T-helper 2 cell treated with Interferon-gamma antibody and Interleukin-4, amounts not matched to agents 5 μg/mL and 100 μg/mL, for 36 hours (primary cell): ENCODE measurements around the gene CLK2.

Source experiments
- DNase-seq: peaks from one replicate; pipeline ENCODE4 v3.0.0; 2021; ENCODE audit warnings: low spot score
- H3K27ac Mint-ChIP-seq: one replicate; pipeline ENCODE4 v1.8.0; 2021; ENCODE audit warnings: mild to moderate bottlenecking, mixed read lengths
- H3K27me3 Mint-ChIP-seq: one replicate; pipeline ENCODE4 v1.8.0; 2021; ENCODE audit warnings: low read depth, mixed read lengths
- H3K36me3 Mint-ChIP-seq: one replicate; pipeline ENCODE4 v1.8.0; 2021; ENCODE audit warnings: low read depth, mixed read lengths
- H3K4me1 Mint-ChIP-seq: one replicate; pipeline ENCODE4 v1.8.0; 2021; ENCODE audit warnings: low read depth, mixed read lengths
- H3K4me3 Mint-ChIP-seq: one replicate; pipeline ENCODE4 v1.8.0; 2022; ENCODE audit warnings: mild to moderate bottlenecking, moderate library complexity, mixed read lengths
- H3K9me3 Mint-ChIP-seq: one replicate; pipeline ENCODE4 v1.8.0; 2021; ENCODE audit warnings: mixed read lengths

CLK2 gene

GRCh38 chr1:155273343-155274245, at the start of gene CLK2:
CLK2 (minus strand) TSS chr1:155273504; CDS start chr1:155270977, 2,527 bp downstream.
- H3K4me3 Mint-ChIP-seq: peak within 1 kb of the TSS; percentile 93
- peaks cover 2% of the 10 kb centered on the region for H3K27me3 Mint-ChIP-seq
- H3K27ac Mint-ChIP-seq: peak within 1 kb of the TSS; percentile 90
- no peaks in the 10 kb centered on the region for H3K9me3 Mint-ChIP-seq
- peaks cover 31% of the 10 kb centered on the region for H3K4me1 Mint-ChIP-seq
- H3K36me3 Mint-ChIP-seq: peaks cover 35% of the 10 kb centered on the region
- peak; percentile 98 for DNase-seq

GRCh38 chr1:155322571-155322952, 49.3 kb upstream of the CLK2 start:
- H3K9me3 Mint-ChIP-seq: no peaks in the 10 kb centered on the region
- H3K27me3 Mint-ChIP-seq: no peaks in the 10 kb centered on the region
- peaks cover 36% of the 10 kb centered on the region for H3K4me1 Mint-ChIP-seq
- DNase-seq: no peak
- no peak overlapping the region for H3K27ac Mint-ChIP-seq
- H3K36me3 Mint-ChIP-seq: peaks cover 27% of the 10 kb centered on the region
- peak overlapping the region; percentile 69 for H3K4me3 Mint-ChIP-seq

GRCh38 chr1:155321639-155322503, 48.6 kb upstream of the CLK2 start:
- H3K27me3 Mint-ChIP-seq: no peaks in the 10 kb centered on the region
- DNase-seq: no peak
- peaks cover 34% of the 10 kb centered on the region for H3K4me1 Mint-ChIP-seq
- no peak overlapping the region for H3K27ac Mint-ChIP-seq
- peaks cover 27% of the 10 kb centered on the region for H3K36me3 Mint-ChIP-seq
- peak overlapping the region; percentile 69 for H3K4me3 Mint-ChIP-seq
- no peaks in the 10 kb centered on the region for H3K9me3 Mint-ChIP-seq

GRCh38 chr1:155320661-155321617, 47.6 kb upstream of the CLK2 start, which contains the start of gene RUSC1:
RUSC1 (plus strand) TSS chr1:155320894; CDS start chr1:155321774, 880 bp downstream.
- Mint-ChIP-seq H3K36me3 (peaks cover 29% of the 10 kb centered on the region), H3K27ac (peak within 1 kb of the TSS; percentile 68), H3K4me3 (peak within 1 kb of the TSS; percentile 69), H3K27me3 (no peaks in the 10 kb centered on the region), H3K4me1 (peaks cover 33% of the 10 kb centered on the region), H3K9me3 (no peaks in the 10 kb centered on the region)
- DNase-seq: peak; percentile 79

GRCh38 chr1:155320252-155320651, 46.9 kb upstream of the CLK2 start:
- no peak for DNase-seq
- Mint-ChIP-seq H3K9me3 (no peaks in the 10 kb centered on the region), H3K27me3 (no peaks in the 10 kb centered on the region), H3K36me3 (peaks cover 29% of the 10 kb centered on the region), H3K4me1 (peaks cover 32% of the 10 kb centered on the region), H3K4me3 (peak overlapping the region; percentile 68), H3K27ac (peak overlapping the region; percentile 68)

- no peaks in the 10 kb centered on the region for H3K27me3 Mint-ChIP-seq
- H3K27ac Mint-ChIP-seq: peak overlapping the region; percentile 68
- H3K4me1 Mint-ChIP-seq: peaks cover 32% of the 10 kb centered on the region
- no peak for DNase-seq
- no peaks in the 10 kb centered on the region for H3K9me3 Mint-ChIP-seq
- peak overlapping the region; percentile 16 for H3K4me3 Mint-ChIP-seq
- H3K36me3 Mint-ChIP-seq: peaks cover 34% of the 10 kb centered on the region
Observed at GRCh38 chr1:155319536-155319935, 46.2 kb upstream of the CLK2 start.

GRCh38 chr1:155318082-155318481, 44.8 kb upstream of the CLK2 start:
- H3K27me3 Mint-ChIP-seq: no peaks in the 10 kb centered on the region
- no peak overlapping the region for H3K27ac Mint-ChIP-seq
- DNase-seq: no peak
- no peaks in the 10 kb centered on the region for H3K9me3 Mint-ChIP-seq
- peaks cover 38% of the 10 kb centered on the region for H3K4me1 Mint-ChIP-seq
- H3K4me3 Mint-ChIP-seq: no peak overlapping the region
- H3K36me3 Mint-ChIP-seq: peaks cover 41% of the 10 kb centered on the region

- H3K9me3 Mint-ChIP-seq: no peaks in the 10 kb centered on the region
- DNase-seq: no peak
- H3K4me1 Mint-ChIP-seq: peaks cover 35% of the 10 kb centered on the region
- peak overlapping the region; percentile 45 for H3K27ac Mint-ChIP-seq
- H3K4me3 Mint-ChIP-seq: no peak overlapping the region
- no peaks in the 10 kb centered on the region for H3K27me3 Mint-ChIP-seq
- H3K36me3 Mint-ChIP-seq: peaks cover 51% of the 10 kb centered on the region
Observed at GRCh38 chr1:155316922-155317321, 43.6 kb upstream of the CLK2 start.

- H3K9me3 Mint-ChIP-seq: no peaks in the 10 kb centered on the region
Observed at GRCh38 chr1:155313261-155313660, 40.0 kb upstream of the CLK2 start.

GRCh38 chr1:155309423-155310021, 36.2 kb upstream of the CLK2 start:
- H3K27ac Mint-ChIP-seq: peak overlapping the region; percentile 95
- no peaks in the 10 kb centered on the region for H3K27me3 Mint-ChIP-seq
- H3K36me3 Mint-ChIP-seq: peaks cover 42% of the 10 kb centered on the region
- peak overlapping the region; percentile 98 for H3K4me3 Mint-ChIP-seq
- H3K9me3 Mint-ChIP-seq: no peaks in the 10 kb centered on the region
- peaks cover 26% of the 10 kb centered on the region for H3K4me1 Mint-ChIP-seq
- DNase-seq: no peak

More at GRCh38 chr1:155313261-155313660, 40.0 kb upstream of the CLK2 start:
- H3K4me1 Mint-ChIP-seq: peaks cover 29% of the 10 kb centered on the region
- H3K36me3 Mint-ChIP-seq: peaks cover 56% of the 10 kb centered on the region
- peak overlapping the region; percentile 34 for H3K27ac Mint-ChIP-seq
- DNase-seq: no peak
- no peak overlapping the region for H3K4me3 Mint-ChIP-seq
- H3K27me3 Mint-ChIP-seq: no peaks in the 10 kb centered on the region

GRCh38 chr1:155308493-155309422, 35.5 kb upstream of the CLK2 start, which contains the start of gene FDPS:
FDPS (plus strand) TSS chr1:155308866; CDS start chr1:155309790, 924 bp downstream.
- Mint-ChIP-seq H3K27ac (peak within 1 kb of the TSS; percentile 95), H3K4me3 (peak within 1 kb of the TSS; percentile 98), H3K4me1 (peaks cover 26% of the 10 kb centered on the region), H3K27me3 (no peaks in the 10 kb centered on the region), H3K9me3 (no peaks in the 10 kb centered on the region), H3K36me3 (peaks cover 40% of the 10 kb centered on the region)
- peak; percentile 99 for DNase-seq

GRCh38 chr1:155307247-155307740, 34.0 kb upstream of the CLK2 start:
- Mint-ChIP-seq H3K4me1 (peaks cover 18% of the 10 kb centered on the region), H3K27me3 (no peaks in the 10 kb centered on the region), H3K9me3 (no peaks in the 10 kb centered on the region), H3K27ac (peak overlapping the region; percentile 55), H3K4me3 (peak overlapping the region; percentile 42), H3K36me3 (peaks cover 28% of the 10 kb centered on the region)
- DNase-seq: no peak
